Ovary (tissue), 3 donors: Measurements from ENCODE around the gene LRRC3.

Experiments
- CTCF ChIP-seq, 3 donors: fragments of 450-650 bp in 2 of 3; fragments of 200-600 bp in 1 of 3; IDR thresholded peaks; one replicate each; pipeline versions ENCODE4 v1.5.1 to v1.8.0; 2016 to 2022; ENCODE audit warnings: antibody characterized with exemption in 3 of 3, mild to moderate bottlenecking in 1 of 3
- EP300 ChIP-seq: sonication (generic); formaldehyde crosslinking; IDR thresholded peaks from one replicate; pipeline ENCODE4 v1.6.1; 2017; ENCODE audit warnings: antibody characterized with exemption
- donor health status: DM: no; HTN: no; CAD: no.

- TF ChIP-seq CTCF (IDR thresholded peaks at IDR 0.05) (no peak), EP300 (no peak)
Measured at GRCh38 chr21:44433791-44434567, 21.3 kb upstream of the LRRC3 start.
